ENCODE results near the gene NRIP1.
"Not testable (repeated sequence)": the region's sequence is repeated elsewhere in the genome, so short reads cannot be mapped to it uniquely, and the experiment has no call there.

- TF ChIP-seq EZH2 (IDR thresholded peaks at IDR 0.05; ENCODE audit: low read length); CTCF (optimal IDR thresholded peaks at IDR 0.05 in 1 of 3, IDR thresholded peaks at IDR 0.05 in 1 of 3, conservative IDR thresholded peaks at IDR 0.05 in 1 of 3; ENCODE audit: extremely low read depth in 1 of 3, insufficient read depth in 2 of 3, low read length in 3 of 3): not testable (repeated sequence)
These were observed 137.5 kb downstream of the NRIP1 start for GRCh38 chr21:14927324-14927723.
